Activated B cell treated with CpG ODN at 0.5 μM for 24 hours (primary cell): ENCODE results near the gene JHY. TPM values are rescaled to one million over a fixed set of nuclear protein-coding genes. Genes with fewer than 3 reads are reported as not detected.
A peak's percentile ranks its signal among the peaks of the same experiment; 100 is the strongest.

Source experiments
- ATAC-seq: fragments of 200-7000 bp; cut with Tn5 transposase; one replicate; pipeline ENCODE4 v1.10.0; 2021; ENCODE audit warnings: low read depth, mild to moderate bottlenecking, moderate library complexity
- CTCF ChIA-PET: fragments of 350-600 bp; sonication (Branson Sonifier 250); formaldehyde crosslinking; loops from one replicate; lab custom pipeline; 2021; ENCODE audit warnings: antibody characterized with exemption; lab: Charles Lee
- POLR2A ChIA-PET: fragments of 350-600 bp; sonication (Branson Sonifier 250); formaldehyde crosslinking; loops from one replicate; lab custom pipeline; 2021; ENCODE audit warnings: antibody characterized with exemption; lab: Charles Lee
- DNase-seq: peaks from one replicate; pipeline ENCODE4 v3.0.0; 2022
- H3K27ac Mint-ChIP-seq: one replicate; pipeline ENCODE4 v1.8.0; 2020; ENCODE audit warnings: mixed read lengths
- H3K27me3 Mint-ChIP-seq: one replicate; pipeline ENCODE4 v1.8.0; 2021; ENCODE audit warnings: mixed read lengths
- H3K36me3 Mint-ChIP-seq: one replicate; pipeline ENCODE4 v1.8.0; 2021; ENCODE audit warnings: low read depth, mixed read lengths
- H3K4me1 Mint-ChIP-seq: one replicate; pipeline ENCODE4 v1.8.0; 2021; ENCODE audit warnings: mixed read lengths
- H3K4me3 Mint-ChIP-seq: one replicate; pipeline ENCODE4 v1.8.0; 2020; ENCODE audit warnings: mild to moderate bottlenecking, mixed read lengths
- H3K9me3 Mint-ChIP-seq: one replicate; pipeline ENCODE4 v1.8.0; 2020; ENCODE audit warnings: mixed read lengths
- CTCF ChIP-seq: fragments of 200-600 bp; IDR thresholded peaks from one replicate; pipeline ENCODE4 v1.8.0; 2022; ENCODE audit warnings: antibody characterized with exemption, mild to moderate bottlenecking
- intact Hi-C: fragments of 100-400 bp; cut with micrococcal nuclease; formaldehyde crosslinking; loops from one replicate; pipeline ENCODE4 v1.15.1; 2024
- total RNA-seq: library from RNA; stranded (reverse); gene quantifications from 2 replicates; pipeline ENCODE4 v1.2.3, GENCODE V29; 2022

JHY gene
- total RNA-seq, 1 donor from 2014 or later, result 2.0 TPM

- CTCF ChIA-PET, result interaction anchor here (0.8 to 9.5 kb wide), 16 partner anchors 7 to 223 kb away, joined by 3 to 197 read pairs (median 4); no protein-coding TSS in a partner anchor
- no peaks in the 10 kb centered on the region for H3K9me3 Mint-ChIP-seq
- peak overlapping the region; percentile 80 for H3K27ac Mint-ChIP-seq
- peak overlapping the region; percentile 77 for H3K4me3 Mint-ChIP-seq
- DNase-seq (no peak), ATAC-seq (peak; percentile 91)
- intact Hi-C loops, result no loop called here
- no peaks in the 10 kb centered on the region for H3K27me3 Mint-ChIP-seq
- no peaks in the 10 kb centered on the region for H3K36me3 Mint-ChIP-seq
- no peak for TF ChIP-seq CTCF
- peaks cover 38% of the 10 kb centered on the region for H3K4me1 Mint-ChIP-seq
- POLR2A ChIA-PET, result interaction anchor here (1.1 to 1.7 kb wide), 2 partner anchors 8 to 47 kb away, joined by 3 to 5 read pairs; no protein-coding TSS in a partner anchor
These were observed 31.1 kb upstream of the JHY start for GRCh38 chr11:122851366-122851966.

GRCh38 chr11:122852074-122852795 lies 30.3 kb upstream of the JHY start:
- H3K27ac Mint-ChIP-seq, result peak overlapping the region; percentile 80
- ATAC-seq, result no peak
- ChIA-PET POLR2A (interaction anchor here (1.1 to 1.7 kb wide), 2 partner anchors 9 to 47 kb away, joined by 3 to 5 read pairs; no protein-coding TSS in a partner anchor), CTCF (interaction anchor here (0.6 to 9.5 kb wide), 25 partner anchors 8 to 273 kb away, joined by 3 to 197 read pairs (median 5); no protein-coding TSS in a partner anchor)
- no peak for TF ChIP-seq CTCF
- no peaks in the 10 kb centered on the region for H3K27me3 Mint-ChIP-seq
- no peaks in the 10 kb centered on the region for H3K9me3 Mint-ChIP-seq
- H3K4me3 Mint-ChIP-seq, result peak overlapping the region; percentile 77
- no peaks in the 10 kb centered on the region for H3K36me3 Mint-ChIP-seq
- DNase-seq, result no peak
- intact Hi-C loops, result loop anchor here (1.0 kb wide), 1 partner anchor 98 kb away; no protein-coding TSS in a partner anchor
- peaks cover 39% of the 10 kb centered on the region for H3K4me1 Mint-ChIP-seq

GRCh38 chr11:122852796-122853160 lies 29.8 kb upstream of the JHY start:
- Mint-ChIP-seq H3K27me3 (no peaks in the 10 kb centered on the region), H3K4me1 (peaks cover 35% of the 10 kb centered on the region), H3K27ac (no peak overlapping the region), H3K4me3 (no peak overlapping the region), H3K36me3 (no peaks in the 10 kb centered on the region), H3K9me3 (no peaks in the 10 kb centered on the region)
- POLR2A ChIA-PET, result interaction anchor here (1.3 to 1.7 kb wide), 2 partner anchors 9 to 57 kb away, joined by 5 to 6 read pairs; no protein-coding TSS in a partner anchor
- TF ChIP-seq CTCF, result no peak
- ATAC-seq (no peak), DNase-seq (no peak)
- intact Hi-C loops, result loop anchor here (1.0 kb wide), 1 partner anchor 98 kb away; no protein-coding TSS in a partner anchor
- CTCF ChIA-PET, result interaction anchor here (0.5 to 9.5 kb wide), 25 partner anchors 8 to 1379 kb away, joined by 3 to 197 read pairs (median 5); no protein-coding TSS in a partner anchor

GRCh38 chr11:122853261-122853660 lies 29.3 kb upstream of the JHY start:
- ChIA-PET POLR2A (interaction anchor here (1.2 to 1.7 kb wide), 3 partner anchors 10 to 209 kb away, joined by 5 to 6 read pairs (median 5); partner anchors contain the start of gene HSPA8), CTCF (interaction anchor here (0.5 to 9.5 kb wide), 30 partner anchors 9 to 1378 kb away, joined by 3 to 197 read pairs (median 5); no protein-coding TSS in a partner anchor)
- H3K9me3 Mint-ChIP-seq, result no peaks in the 10 kb centered on the region
- no peaks in the 10 kb centered on the region for H3K36me3 Mint-ChIP-seq
- DNase-seq (no peak), ATAC-seq (no peak)
- TF ChIP-seq CTCF, result no peak
- no peak overlapping the region for H3K4me3 Mint-ChIP-seq
- H3K4me1 Mint-ChIP-seq, result peaks cover 35% of the 10 kb centered on the region
- intact Hi-C loops, result no loop called here
- H3K27ac Mint-ChIP-seq, result no peak overlapping the region
- no peaks in the 10 kb centered on the region for H3K27me3 Mint-ChIP-seq
